SK-N-MC (cell line): ENCODE measurements around the gene TSBP1.

Experiments used
- EZH2 ChIP-seq: fragments of 200-600 bp; sonication (generic); IDR thresholded peaks from one replicate; pipeline ENCODE4 v1.6.1; 2017; ENCODE audit warnings: antibody characterized with exemption
- FOXP2 ChIP-seq: optimal IDR thresholded peaks from 2 replicates; pipeline ENCODE3; 2011; ENCODE audit warnings: mild to moderate bottlenecking, moderate library complexity; ENCODE audit not compliant: insufficient read depth; ENCODE audit errors: extremely low read length, control extremely low read depth
- POLR2AphosphoS5 ChIP-seq: IDR thresholded peaks from 2 replicates; pipeline ENCODE4 v1.6.1; 2012; ENCODE audit warnings: mild to moderate bottlenecking, low read depth, low read length, borderline replicate concordance

- TF ChIP-seq POLR2AphosphoS5 (no peak), EZH2 (no peak), FOXP2 (no peak)
Observed at GRCh38 chr6:32313964-32314363, 57.7 kb downstream of the TSBP1 start.
